Islet of Langerhans (tissue), 1 donor: ENCODE data around the gene SLX4IP.

Experiments
- FAIRE-seq: peaks from one replicate; lab custom pipeline; 2011; peaks lifted over from hg19 to GRCh38; lab: Jason Lieb, UNC

Gene SLX4IP

GRCh38 chr20:10429443-10429981 is 5.6 kb upstream of the SLX4IP start:
- FAIRE-seq, result no peak

- no peak for FAIRE-seq
These were observed 5.1 kb upstream of the SLX4IP start for GRCh38 chr20:10430000-10430466.

DNA sequence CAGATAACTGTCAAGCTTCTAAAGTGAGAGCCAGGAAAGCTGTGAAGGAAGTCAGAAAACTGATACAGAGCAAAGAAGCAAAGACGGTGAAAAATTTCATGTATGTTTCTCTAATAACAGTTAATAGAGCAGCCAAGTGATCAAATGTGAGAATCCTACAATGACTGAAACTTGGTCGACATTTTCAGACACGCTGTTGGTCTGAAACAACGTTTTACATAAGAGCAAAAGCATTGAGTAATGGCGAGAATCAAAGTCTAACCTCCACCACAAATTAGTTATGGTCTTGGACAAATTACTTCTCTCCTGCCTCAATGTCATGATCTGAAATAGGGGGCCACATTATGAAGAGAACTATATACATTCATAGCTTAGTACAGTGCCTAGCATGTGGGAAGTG is 4.4 kb upstream of the SLX4IP start:
- no peak for FAIRE-seq

DNA sequence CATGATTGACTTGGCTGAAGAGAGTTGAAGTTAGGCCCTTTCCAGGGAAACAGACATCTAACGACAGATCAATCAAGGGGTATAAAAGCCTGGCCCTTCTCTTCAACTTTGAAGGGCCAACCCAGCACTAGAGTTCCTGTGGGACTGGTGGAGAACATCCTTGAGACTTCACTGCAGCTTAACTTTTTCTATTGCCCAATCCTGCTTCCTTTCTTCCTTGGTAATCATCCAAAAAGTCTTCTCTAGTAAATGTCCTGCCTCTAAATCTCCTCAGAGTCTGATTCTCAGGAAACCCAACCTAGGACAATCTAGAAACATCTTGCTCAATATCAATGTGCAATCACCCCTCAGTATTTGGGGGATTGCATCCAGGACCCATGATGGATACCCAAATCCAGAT is 3.0 kb upstream of the SLX4IP start:
- FAIRE-seq, result no peak

GRCh38 chr20:10433014-10433622 is 2.0 kb upstream of the SLX4IP start:
- FAIRE-seq, result no peak

DNA sequence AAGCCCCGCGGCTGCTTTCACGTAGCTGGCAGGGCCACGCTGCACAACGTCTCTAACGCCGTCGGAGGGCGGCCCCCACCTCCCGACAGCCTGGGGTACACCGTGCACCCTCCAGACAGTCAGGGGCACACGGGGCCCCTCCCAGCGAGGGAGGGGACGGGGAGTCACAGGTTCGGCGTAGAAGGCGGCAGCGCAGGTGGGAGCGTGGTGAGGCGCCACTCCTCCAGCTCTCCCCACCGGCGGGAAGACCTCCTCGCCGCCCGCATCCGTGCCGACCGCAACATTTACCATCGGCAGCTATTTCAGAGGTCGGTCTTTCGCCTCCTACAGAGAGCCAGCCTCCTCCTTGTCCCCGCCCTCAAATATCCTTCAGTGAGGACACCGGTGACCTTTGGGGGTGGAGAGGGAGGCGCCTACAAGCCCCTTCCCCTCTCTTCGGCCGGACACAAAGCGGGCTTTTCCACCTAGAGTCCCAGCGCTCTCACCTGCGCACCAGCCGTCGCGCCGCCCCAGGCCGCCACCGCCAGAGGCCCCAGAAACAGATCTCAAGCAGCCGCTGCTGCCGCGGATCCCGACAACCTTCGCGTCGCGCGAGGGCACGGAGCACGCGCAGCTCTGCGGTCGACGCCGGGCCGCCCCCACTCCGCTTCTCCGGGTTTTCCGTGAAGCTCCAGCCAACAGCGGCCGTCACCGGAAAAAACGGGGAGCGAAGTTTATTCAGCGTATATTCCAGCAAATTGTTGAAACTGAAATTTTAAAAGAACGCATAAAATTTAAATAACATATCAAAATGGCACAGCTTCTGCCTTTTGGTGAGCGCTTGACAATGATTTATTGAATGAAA is 1.3 kb upstream of the SLX4IP start, which contains the start of gene MKKS:
Gene MKKS, minus strand, starts transcription at position 600 of the 844 bp plus-strand sequence. CDS start 20,708 bp downstream, outside the sequence.
- no peak for FAIRE-seq

GRCh38 chr20:10434467-10434831 is 656 bp upstream of the SLX4IP start:
- peak; percentile 95 for FAIRE-seq

DNA sequence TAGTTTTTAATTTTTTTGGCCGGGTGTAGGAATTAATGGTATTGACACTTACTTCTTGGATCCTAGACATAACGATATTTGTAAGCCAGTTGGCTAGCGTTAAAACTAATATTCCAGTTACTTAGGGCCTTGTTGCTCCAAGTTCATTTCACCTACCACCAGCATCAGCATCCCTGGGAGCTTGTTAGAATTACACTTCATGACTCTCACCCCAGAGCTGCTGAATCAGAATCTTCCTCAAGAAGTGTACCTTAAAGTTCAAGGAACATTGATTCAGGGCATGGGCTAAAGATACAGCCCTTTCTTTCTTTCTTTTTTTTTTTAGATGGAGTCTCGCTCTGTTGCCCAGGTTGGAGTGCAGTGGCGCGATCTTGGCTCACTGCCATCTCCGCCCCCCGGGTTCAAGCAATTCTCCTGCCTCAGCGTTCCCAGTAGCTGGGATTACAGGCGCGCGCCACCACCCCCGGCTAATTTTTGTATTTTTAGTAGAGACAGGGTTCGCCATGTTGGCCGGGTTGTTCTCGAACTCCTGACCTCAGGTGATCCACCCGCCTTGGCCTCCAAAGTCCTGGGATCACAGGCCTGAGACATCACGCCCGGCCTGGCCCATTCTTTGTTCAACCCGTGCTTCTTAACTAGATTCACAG is 1.1 kb downstream of the SLX4IP start:
- FAIRE-seq, result peak; percentile 47

- no peak for FAIRE-seq
These were observed 3.1 kb downstream of the SLX4IP start for GRCh38 chr20:10438217-10438616.

DNA sequence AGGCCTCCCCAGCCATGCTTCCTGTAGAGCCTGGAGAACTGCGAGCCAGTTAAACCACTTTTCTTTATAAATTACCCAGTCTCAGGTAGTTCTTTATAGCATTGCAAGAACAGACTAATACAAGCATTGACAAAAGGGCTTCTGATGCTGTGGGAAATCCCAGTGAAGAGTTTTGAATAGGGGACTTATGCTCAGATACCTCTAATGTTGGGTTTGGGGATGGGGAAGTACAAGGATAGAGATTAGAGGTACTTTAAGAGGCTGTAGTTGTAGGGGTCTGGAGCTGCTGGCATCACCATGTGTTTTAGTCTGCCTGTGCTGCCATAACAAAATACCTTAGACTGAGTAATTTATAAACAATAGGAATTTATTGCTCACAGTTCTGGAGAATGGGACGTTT is 8.8 kb downstream of the SLX4IP start:
- FAIRE-seq, result no peak

DNA sequence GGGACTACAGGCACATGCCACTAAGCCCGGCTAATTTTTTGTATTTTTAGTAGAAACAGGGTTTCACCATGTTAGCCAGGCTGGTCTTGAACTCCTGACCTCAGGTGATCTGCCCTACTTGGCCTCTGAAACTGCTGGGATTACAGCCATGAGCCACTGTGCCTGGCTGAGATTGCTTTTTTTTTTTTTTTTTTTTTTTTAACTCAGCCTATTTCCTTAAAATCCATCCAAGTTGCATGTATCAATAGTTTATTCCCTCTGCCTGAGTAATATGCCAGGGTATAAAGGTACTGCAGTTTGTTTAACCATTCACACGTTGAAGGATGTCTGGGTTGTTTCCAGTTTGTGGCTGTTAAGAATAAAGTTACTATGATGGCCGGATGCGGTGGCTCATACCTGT is 10.7 kb downstream of the SLX4IP start:
- FAIRE-seq, result no peak

DNA sequence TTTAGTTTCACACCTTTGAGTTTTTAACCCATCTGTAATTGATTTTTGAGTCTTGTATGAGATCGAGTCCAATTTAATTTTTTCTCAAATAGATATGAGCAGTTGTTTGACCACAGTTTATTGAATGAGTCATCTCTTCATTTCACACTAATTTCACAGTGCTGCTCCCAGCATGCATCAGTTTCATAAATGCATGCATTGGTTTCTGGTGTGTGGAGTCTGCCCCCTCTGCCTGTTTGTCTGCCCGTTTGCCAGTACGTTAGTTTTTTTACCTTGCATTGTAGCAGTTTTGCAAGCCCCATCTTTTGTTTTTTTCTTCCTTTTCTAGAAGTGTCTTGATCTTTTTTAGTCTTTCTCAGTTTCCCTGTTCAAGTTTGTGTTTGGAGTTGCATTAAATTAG is 11.9 kb downstream of the SLX4IP start:
- peak; percentile 88 for FAIRE-seq

DNA sequence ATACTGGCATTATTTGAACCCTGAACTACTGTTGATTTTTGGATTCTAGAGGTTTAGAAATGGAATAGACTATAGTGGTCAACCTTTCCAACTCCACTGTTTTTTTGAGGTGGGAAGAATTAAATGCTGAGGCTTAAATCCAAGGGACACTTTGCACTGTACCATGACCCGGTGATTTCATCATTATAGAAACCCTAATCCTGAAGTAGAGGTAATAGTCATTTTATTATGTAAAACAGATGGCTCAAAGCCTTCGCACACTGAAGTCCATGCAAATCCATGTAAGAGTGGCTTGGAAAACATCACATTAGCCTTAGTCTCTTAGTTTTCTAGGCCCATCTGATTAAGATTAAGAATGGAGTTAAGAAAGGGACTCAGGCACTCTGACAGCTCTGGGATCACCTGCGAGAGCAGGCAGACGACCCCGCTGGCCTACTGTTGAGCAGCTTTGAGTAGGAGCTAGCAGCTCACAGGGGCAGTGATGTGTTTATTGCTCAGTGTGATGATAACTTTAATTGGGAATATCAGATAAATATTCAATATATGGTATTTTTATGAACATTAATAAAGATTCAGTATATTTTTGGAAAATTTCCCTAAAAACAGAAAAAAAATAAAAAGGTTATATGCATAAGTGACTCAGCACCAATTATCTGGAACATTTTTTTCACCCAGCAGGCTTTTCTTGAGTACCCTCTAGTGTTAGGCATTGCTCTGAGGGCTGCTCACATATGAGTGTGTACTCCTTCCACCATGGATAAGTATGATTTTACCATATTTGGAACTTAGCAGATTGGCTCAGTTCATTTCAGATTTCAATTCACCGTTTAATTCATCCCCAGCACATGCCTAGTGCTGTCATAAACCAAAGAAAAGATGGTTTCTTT is 13.4 kb downstream of the SLX4IP start:
- FAIRE-seq, result no peak

GRCh38 chr20:10449270-10449669 is 14.2 kb downstream of the SLX4IP start:
- no peak for FAIRE-seq

GRCh38 chr20:10453241-10453640 is 18.1 kb downstream of the SLX4IP start:
- no peak for FAIRE-seq

- no peak for FAIRE-seq
These were observed 19.1 kb downstream of the SLX4IP start for GRCh38 chr20:10454151-10454750.

DNA sequence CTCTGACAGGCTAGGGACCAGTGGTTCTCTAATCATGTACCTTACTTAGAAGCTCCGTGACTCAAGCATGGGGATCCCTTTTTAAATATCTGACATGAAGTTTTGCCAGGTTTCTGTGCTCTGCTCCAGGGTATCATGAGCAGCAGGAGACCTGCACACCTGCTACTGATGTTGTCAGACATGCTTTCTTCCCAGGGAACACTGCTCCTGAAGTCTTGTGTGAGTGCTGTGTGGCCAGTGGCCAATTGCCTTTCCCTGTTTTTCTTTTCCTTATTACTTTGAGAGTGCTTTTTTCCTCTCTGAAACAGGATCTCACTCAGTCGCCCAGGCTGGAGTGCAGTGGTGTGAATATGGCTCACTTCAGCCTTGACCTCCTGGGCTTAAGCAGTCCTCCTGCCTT is 26.4 kb downstream of the SLX4IP start:
- FAIRE-seq, result no peak

GRCh38 chr20:10462516-10462915 is 27.4 kb downstream of the SLX4IP start:
- no peak for FAIRE-seq

DNA sequence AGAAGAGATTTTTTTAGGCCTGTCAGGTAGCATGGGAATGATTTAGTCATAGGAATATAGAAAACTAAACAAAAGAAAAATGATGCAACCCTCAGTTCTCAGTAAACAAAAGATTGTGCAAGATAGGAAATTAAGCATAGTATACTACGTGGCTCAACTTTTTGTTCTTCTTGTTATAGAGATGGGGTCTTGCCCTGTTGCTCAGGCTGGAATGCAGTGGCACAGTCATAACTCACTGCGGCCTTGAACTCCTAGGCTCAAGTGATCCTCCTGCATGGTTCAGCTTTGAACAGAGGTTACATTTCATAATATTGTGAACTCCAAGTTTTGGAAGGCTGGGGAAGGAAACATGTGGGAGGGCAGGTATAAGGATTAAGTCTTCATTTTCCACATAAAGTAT is 28.5 kb downstream of the SLX4IP start:
- no peak for FAIRE-seq

- FAIRE-seq, result no peak
These were observed 30.0 kb downstream of the SLX4IP start for GRCh38 chr20:10465135-10465534.

DNA sequence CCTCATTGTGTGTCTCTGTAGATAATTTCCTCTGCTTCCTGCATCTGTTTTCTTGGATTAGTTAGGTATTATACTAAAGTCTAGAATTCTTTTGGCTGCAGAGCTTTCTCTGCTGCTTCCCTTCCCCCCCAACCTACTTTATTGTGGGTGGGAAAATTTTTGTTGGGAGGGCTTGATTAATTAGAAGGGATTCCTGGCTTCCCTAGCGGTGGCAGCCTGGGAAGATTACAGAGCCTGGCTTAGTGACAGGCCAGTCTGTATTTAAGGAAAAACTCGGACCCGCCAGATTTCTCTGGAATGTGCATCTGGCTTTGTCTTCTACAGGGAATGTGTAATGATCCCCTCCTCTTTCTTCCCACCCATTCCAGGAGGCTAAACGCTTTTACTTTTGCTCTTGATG is 31.2 kb downstream of the SLX4IP start:
- no peak for FAIRE-seq

- FAIRE-seq, result no peak
These were observed 31.8 kb downstream of the SLX4IP start for GRCh38 chr20:10466855-10467254.
